ENCODE measurements around the gene ZNF792. TPM values are rescaled to one million over a fixed set of nuclear protein-coding genes. Genes with fewer than 3 reads are reported as not detected.

The ZNF792 gene
- total RNA-seq, 2 donors from 2014 or later: 30.2 to 32.1 TPM

DNA sequence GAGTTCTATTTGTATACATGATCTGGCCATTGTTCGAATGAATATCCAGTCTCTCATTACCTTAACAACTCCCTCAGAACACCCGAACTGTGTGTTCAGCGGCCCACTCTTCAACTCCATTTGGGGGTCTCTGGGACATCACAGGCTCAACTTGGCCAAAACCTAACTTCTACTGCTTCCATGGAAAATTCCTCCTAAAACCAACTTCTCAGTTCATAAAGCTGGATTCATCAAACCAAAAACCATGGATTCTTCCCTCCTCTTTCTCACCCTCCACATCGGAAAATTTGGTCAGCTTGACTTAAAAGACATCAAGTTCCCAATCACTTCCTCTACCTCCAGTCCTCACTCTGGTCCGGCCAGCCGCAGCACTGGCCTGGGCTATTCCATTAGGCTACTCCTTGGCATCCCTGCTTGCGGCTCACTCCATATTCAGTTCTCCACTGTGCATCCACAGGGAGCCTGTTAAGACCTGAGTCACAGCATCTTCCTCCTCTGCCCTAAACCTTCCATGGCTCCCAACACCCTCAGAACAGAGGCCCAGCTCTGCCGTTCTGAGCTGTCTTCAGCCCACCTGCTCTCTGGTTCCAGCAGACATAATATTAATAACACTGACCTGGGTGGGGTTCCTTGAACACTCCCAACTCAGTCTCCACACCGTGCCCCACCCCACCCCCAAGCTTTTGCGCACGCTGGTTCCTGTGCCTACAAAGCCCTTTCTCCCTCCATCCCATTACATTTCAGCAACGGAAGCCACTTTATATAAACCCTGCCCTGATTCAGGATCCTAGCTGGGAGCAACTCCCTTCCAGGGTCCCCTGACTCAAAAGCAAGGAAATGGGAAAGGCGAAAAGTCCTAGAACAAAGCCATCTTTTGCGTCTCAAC, 1.1 kb downstream of the ZNF792 start:
- peaks cover 43% of the 10 kb centered on the region for H3K36me3 ChIP-seq (ENCODE audit: control insufficient read depth, insufficient read depth, low read length)
- TF ChIP-seq, protein P1, sequence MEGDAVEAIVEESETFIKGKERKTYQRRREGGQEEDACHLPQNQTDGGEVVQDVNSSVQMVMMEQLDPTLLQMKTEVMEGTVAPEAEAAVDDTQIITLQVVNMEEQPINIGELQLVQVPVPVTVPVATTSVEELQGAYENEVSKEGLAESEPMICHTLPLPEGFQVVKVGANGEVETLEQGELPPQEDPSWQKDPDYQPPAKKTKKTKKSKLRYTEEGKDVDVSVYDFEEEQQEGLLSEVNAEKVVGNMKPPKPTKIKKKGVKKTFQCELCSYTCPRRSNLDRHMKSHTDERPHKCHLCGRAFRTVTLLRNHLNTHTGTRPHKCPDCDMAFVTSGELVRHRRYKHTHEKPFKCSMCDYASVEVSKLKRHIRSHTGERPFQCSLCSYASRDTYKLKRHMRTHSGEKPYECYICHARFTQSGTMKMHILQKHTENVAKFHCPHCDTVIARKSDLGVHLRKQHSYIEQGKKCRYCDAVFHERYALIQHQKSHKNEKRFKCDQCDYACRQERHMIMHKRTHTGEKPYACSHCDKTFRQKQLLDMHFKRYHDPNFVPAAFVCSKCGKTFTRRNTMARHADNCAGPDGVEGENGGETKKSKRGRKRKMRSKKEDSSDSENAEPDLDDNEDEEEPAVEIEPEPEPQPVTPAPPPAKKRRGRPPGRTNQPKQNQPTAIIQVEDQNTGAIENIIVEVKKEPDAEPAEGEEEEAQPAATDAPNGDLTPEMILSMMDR (conservative IDR thresholded peaks at IDR 0.05): no peak
- Mint-ChIP-seq H3K36me3 (ENCODE audit: low read depth) (peaks cover 51% of the 10 kb centered on the region), H3K4me1 (peaks cover 10% of the 10 kb centered on the region), H3K27ac (peak overlapping the region; percentile 82), H3K9me3 (peaks cover 86% of the 10 kb centered on the region), H3K27me3 (ENCODE audit: insufficient read depth) (peaks cover 6% of the 10 kb centered on the region), H3K4me3 (peak overlapping the region; percentile 85)
- H3K4me3 ChIP-seq (ENCODE audit: low read length): peak overlapping the region; percentile 99
- H3K9me3 ChIP-seq (ENCODE audit: control insufficient read depth, low read length): peaks cover 69% of the 10 kb centered on the region
- peak overlapping the region; percentile 80 for H3K9ac ChIP-seq (ENCODE audit: extremely low read depth, low read length, poor library complexity, severe bottlenecking)
- H3K27me3 ChIP-seq (ENCODE audit: control insufficient read depth, insufficient read depth, low read length, poor library complexity, severe bottlenecking): no peaks in the 10 kb centered on the region
- DNase-seq: peak; percentile 54
- 42 to 60% methylated on average over 9 to 14 of the region's 14 CpGs for WGBS, 2 experiments (ENCODE audit: insufficient coverage in 1 of 2, insufficient read length in 1 of 2)
- no peak overlapping the region for H3K27ac ChIP-seq (ENCODE audit: low read depth, low read length)
- no peaks in the 10 kb centered on the region for H3K4me1 ChIP-seq (ENCODE audit: control insufficient read depth, insufficient read depth, low read length)

DNA sequence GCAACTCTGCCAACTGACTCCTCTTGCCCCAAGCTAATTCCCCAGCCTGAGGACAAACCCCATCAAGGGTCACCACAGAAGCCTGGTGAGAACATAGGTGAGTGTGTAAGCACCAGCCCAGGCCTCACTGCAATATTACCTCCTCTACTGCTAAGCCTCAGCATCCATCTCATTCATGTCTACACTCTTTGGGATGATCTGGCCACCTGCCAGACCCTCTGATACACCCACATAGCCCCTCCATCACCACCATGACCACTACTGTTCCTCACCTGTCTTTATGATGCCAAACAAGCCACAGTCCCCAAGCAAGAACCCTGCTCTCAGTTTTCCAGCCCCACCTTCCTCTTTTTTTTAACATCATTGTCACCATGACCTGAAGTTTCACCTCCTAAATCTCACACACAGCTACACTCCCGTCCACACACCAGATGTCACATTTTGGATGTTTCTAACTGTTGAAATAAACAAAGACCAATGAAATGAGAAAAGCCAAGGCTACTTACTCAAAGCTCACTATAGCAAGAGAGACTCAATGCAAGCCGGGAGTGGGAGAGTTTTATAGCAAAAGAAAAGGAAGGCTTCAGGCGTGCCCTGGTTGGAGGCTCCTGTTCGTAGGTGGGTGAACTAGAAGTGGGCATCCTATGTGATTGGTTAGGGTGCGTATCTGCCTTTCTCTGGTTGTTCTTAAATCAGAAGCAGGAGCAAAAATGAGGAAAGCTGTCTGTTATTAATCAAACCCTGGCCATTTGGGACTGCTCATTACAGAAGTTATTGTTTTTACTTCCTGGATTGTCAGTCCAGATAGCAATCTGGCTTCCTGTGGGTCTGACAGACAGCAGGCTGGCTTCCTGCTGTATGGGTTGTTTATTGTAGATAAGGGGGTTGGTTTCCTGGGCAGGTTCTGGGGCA, 2.0 kb downstream of the ZNF792 start:
- DNase-seq: peak; percentile 57
- Histone ChIP-seq H3K4me3 (ENCODE audit: low read length) (peak overlapping the region; percentile 99), H3K36me3 (ENCODE audit: control insufficient read depth, insufficient read depth, low read length) (peaks cover 52% of the 10 kb centered on the region), H3K9ac (ENCODE audit: extremely low read depth, low read length, poor library complexity, severe bottlenecking) (no peak overlapping the region), H3K9me3 (ENCODE audit: control insufficient read depth, low read length) (peaks cover 70% of the 10 kb centered on the region), H3K27me3 (ENCODE audit: control insufficient read depth, insufficient read depth, low read length, poor library complexity, severe bottlenecking) (no peaks in the 10 kb centered on the region), H3K4me1 (ENCODE audit: control insufficient read depth, insufficient read depth, low read length) (no peaks in the 10 kb centered on the region), H3K27ac (ENCODE audit: low read depth, low read length) (no peak overlapping the region)
- TF ChIP-seq, protein P1 (conservative IDR thresholded peaks at IDR 0.05): no peak
- Mint-ChIP-seq H3K27me3 (ENCODE audit: insufficient read depth) (peaks cover 3% of the 10 kb centered on the region), H3K4me3 (peak overlapping the region; percentile 85), H3K9me3 (peaks cover 88% of the 10 kb centered on the region), H3K36me3 (ENCODE audit: low read depth) (peaks cover 60% of the 10 kb centered on the region), H3K27ac (no peak overlapping the region), H3K4me1 (peaks cover 10% of the 10 kb centered on the region)
- WGBS, 2 experiments (ENCODE audit: insufficient coverage in 1 of 2, insufficient read length in 1 of 2): 91 to 100% methylated on average over 3 to 5 of the region's 5 CpGs

DNA sequence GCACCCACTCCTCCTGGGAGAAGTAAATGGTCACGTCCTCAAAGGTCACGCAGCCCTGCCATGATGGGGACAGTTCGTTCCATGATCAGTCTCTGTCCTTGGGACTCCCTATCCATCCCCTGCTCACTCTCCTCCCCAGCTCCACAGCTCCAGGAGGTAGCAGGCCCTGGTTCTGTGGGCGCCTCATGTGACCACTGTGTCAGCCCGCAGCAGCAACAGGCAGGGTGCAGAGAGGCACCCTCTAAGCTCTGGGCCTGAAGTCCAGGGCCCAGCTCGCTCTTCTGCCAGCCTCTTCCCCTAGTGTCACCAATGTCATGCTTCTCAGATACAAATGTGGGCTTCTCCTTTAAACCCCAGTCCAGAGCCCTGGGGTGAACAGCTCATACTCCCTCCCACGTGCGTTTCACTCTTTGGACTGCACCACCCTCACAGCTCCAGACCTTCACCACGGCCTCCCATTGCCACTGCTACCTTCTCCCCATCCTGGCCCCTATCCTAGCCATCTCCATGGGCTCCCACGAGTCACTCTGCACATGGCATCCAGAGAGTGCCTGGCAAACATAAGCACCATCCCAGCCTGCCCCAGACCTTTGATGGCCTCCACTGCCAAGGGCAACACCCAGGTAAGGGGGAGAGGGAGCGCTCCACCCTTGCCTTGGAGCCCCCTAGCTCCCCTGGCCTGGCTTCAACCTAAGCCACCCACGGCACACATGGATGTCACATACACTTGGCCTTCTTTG, 2.9 kb downstream of the ZNF792 start:
- TF ChIP-seq, protein P1 (conservative IDR thresholded peaks at IDR 0.05): no peak
- Mint-ChIP-seq H3K9me3 (peaks cover 88% of the 10 kb centered on the region), H3K4me1 (peaks cover 10% of the 10 kb centered on the region), H3K27ac (no peak overlapping the region), H3K36me3 (ENCODE audit: low read depth) (peaks cover 69% of the 10 kb centered on the region), H3K27me3 (ENCODE audit: insufficient read depth) (peaks cover 2% of the 10 kb centered on the region), H3K4me3 (peak overlapping the region; percentile 85)
- WGBS, 2 experiments (ENCODE audit: insufficient coverage in 1 of 2, insufficient read length in 1 of 2): 92 to 94% methylated on average over 7 to 12 of the region's 12 CpGs
- DNase-seq: no peak
- peaks cover 70% of the 10 kb centered on the region for H3K9me3 ChIP-seq (ENCODE audit: control insufficient read depth, low read length)
- H3K9ac ChIP-seq (ENCODE audit: extremely low read depth, low read length, poor library complexity, severe bottlenecking): no peak overlapping the region
- H3K27me3 ChIP-seq (ENCODE audit: control insufficient read depth, insufficient read depth, low read length, poor library complexity, severe bottlenecking): no peaks in the 10 kb centered on the region
- H3K27ac ChIP-seq (ENCODE audit: low read depth, low read length): no peak overlapping the region
- H3K4me3 ChIP-seq (ENCODE audit: low read length): peak overlapping the region; percentile 99
- peaks cover 62% of the 10 kb centered on the region for H3K36me3 ChIP-seq (ENCODE audit: control insufficient read depth, insufficient read depth, low read length)
- H3K4me1 ChIP-seq (ENCODE audit: control insufficient read depth, insufficient read depth, low read length): no peaks in the 10 kb centered on the region

Measured in endodermal cell (in vitro differentiated cells).